ENCODE measurements around the gene NUDT1.
A peak's percentile ranks its signal among the peaks of the same experiment; 100 is the strongest.

Gene NUDT1

GRCh38 chr7:2248984-2249694 lies 7.1 kb downstream of the NUDT1 start:
- DNase-seq (ENCODE audit: low read depth), result peak; percentile 98
- TF ChIP-seq, protein P1, sequence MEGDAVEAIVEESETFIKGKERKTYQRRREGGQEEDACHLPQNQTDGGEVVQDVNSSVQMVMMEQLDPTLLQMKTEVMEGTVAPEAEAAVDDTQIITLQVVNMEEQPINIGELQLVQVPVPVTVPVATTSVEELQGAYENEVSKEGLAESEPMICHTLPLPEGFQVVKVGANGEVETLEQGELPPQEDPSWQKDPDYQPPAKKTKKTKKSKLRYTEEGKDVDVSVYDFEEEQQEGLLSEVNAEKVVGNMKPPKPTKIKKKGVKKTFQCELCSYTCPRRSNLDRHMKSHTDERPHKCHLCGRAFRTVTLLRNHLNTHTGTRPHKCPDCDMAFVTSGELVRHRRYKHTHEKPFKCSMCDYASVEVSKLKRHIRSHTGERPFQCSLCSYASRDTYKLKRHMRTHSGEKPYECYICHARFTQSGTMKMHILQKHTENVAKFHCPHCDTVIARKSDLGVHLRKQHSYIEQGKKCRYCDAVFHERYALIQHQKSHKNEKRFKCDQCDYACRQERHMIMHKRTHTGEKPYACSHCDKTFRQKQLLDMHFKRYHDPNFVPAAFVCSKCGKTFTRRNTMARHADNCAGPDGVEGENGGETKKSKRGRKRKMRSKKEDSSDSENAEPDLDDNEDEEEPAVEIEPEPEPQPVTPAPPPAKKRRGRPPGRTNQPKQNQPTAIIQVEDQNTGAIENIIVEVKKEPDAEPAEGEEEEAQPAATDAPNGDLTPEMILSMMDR (conservative IDR thresholded peaks at IDR 0.05; ENCODE audit: low read length), result peak; percentile 32
- H3K4me3 ChIP-seq (ENCODE audit: low read length), result peak overlapping the region; percentile 45

GRCh38 chr7:2249744-2250323 lies 7.8 kb downstream of the NUDT1 start:
- peak overlapping the region; percentile 45 for H3K4me3 ChIP-seq (ENCODE audit: low read length)
- TF ChIP-seq, protein P1 (conservative IDR thresholded peaks at IDR 0.05; ENCODE audit: low read length), result no peak
- DNase-seq (ENCODE audit: low read depth), result no peak

- no peak overlapping the region for H3K4me3 ChIP-seq (ENCODE audit: low read length)
- TF ChIP-seq, protein P1 (conservative IDR thresholded peaks at IDR 0.05; ENCODE audit: low read length), result no peak
- no peak for DNase-seq (ENCODE audit: low read depth)
Measured at GRCh38 chr7:2251381-2251780, 9.4 kb downstream of the NUDT1 start.

DNA sequence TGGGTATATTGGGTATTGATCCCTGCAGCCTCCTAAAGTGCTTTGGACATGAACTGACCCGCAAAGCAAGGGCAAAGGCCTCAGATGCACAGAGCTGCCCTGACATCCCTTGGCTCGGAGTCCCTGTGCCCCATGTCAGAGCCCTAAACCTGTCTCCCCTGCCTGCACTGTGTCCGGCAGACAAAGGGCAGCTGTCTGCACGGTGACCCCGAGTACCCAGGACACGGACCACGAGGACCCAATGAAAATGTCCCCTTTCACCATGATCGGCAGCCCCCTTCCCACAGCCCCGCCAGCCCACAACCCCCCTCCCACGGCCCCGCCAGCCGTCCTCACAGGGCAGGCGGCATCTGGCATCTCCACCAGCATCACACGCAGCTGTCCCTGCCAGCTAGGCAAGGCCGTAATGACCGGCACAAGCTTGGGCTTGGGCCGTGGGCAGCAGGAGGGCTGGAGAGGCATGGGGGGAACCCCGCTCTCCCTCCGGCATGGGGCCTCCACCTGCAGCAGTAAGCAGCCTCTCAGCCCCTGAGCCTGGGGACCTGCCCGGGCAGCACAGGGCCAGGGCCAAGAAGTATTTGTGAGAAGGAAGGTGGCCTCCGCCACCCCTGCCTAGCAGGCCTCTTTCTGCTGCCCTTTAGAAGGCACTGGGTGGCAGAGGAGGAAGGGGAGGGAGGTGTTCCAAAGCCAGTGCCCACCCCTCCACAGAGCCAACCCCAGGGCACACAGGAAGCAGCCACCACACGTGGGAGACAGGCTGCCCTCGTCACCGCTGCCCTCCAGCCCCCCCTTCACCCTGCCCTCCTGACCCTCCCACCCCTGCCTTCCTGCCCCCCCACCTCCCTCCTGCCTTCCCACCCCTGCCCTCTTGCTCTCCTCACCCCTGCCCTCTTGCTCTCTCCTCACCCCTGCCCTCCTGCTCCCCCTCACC lies 10.1 kb downstream of the NUDT1 start:
- no peak for DNase-seq (ENCODE audit: low read depth)
- no peak overlapping the region for H3K4me3 ChIP-seq (ENCODE audit: low read length)
- TF ChIP-seq, protein P1 (conservative IDR thresholded peaks at IDR 0.05; ENCODE audit: low read length), result no peak

- no peak overlapping the region for H3K4me3 ChIP-seq (ENCODE audit: low read length)
- DNase-seq (ENCODE audit: low read depth), result no peak
- TF ChIP-seq, protein P1 (conservative IDR thresholded peaks at IDR 0.05; ENCODE audit: low read length), result no peak
Measured at GRCh38 chr7:2253021-2253420, 11.0 kb downstream of the NUDT1 start.

GRCh38 chr7:2253525-2254244 lies 11.7 kb downstream of the NUDT1 start:
- TF ChIP-seq, protein P1 (conservative IDR thresholded peaks at IDR 0.05; ENCODE audit: low read length), result no peak
- no peak overlapping the region for H3K4me3 ChIP-seq (ENCODE audit: low read length)
- DNase-seq (ENCODE audit: low read depth), result no peak
